Measurements from ENCODE around the gene GAK. TPM values are rescaled to one million over a fixed set of nuclear protein-coding genes. Genes with fewer than 3 reads are reported as not detected.

GAK gene
- total RNA-seq, 3 donors from 2014 or later (not counting 1 experiment from before 2014, with no cell fraction given) = 349 to 358 (median 349) TPM

DNA sequence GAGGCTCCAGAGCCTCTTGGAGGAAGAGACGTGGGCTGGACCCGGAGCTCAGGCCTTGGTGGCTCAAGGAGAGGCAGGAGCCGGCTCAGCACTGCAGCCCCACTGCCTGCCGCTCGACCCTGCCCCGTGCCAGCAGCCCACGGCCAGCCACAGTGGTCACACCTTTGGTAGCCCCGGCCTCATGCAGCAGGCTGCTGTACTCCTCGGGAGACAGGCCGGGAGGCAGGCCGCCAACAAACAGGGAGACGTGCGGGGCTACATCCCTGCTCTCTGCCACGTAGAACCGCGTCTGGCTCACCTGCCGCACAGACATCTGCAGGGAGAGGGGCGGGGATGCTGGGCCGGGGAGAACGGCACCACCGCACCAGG, 33.6 kb upstream of the GAK start:
- Histone ChIP-seq H3K4me1 (ENCODE audit: control insufficient read depth, insufficient read depth, low read length) (peaks cover 33% of the 10 kb centered on the region), H3K27me3 (ENCODE audit: control insufficient read depth, insufficient read depth, low read length) (peaks cover 3% of the 10 kb centered on the region), H3K9me3 (ENCODE audit: control insufficient read depth, insufficient read depth, low read length) (no peaks in the 10 kb centered on the region), H3K36me3 (ENCODE audit: control insufficient read depth, insufficient read depth, low read length) (peaks cover 50% of the 10 kb centered on the region), H3K27ac (ENCODE audit: low read length) (no peak overlapping the region), H3K4me3 (ENCODE audit: low read length) (no peak overlapping the region)
- H3K9me3 Mint-ChIP-seq = no peaks in the 10 kb centered on the region
- TF ChIP-seq, protein P1, sequence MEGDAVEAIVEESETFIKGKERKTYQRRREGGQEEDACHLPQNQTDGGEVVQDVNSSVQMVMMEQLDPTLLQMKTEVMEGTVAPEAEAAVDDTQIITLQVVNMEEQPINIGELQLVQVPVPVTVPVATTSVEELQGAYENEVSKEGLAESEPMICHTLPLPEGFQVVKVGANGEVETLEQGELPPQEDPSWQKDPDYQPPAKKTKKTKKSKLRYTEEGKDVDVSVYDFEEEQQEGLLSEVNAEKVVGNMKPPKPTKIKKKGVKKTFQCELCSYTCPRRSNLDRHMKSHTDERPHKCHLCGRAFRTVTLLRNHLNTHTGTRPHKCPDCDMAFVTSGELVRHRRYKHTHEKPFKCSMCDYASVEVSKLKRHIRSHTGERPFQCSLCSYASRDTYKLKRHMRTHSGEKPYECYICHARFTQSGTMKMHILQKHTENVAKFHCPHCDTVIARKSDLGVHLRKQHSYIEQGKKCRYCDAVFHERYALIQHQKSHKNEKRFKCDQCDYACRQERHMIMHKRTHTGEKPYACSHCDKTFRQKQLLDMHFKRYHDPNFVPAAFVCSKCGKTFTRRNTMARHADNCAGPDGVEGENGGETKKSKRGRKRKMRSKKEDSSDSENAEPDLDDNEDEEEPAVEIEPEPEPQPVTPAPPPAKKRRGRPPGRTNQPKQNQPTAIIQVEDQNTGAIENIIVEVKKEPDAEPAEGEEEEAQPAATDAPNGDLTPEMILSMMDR (IDR thresholded peaks at IDR 0.05) = no peak
- 94% methylated on average over 21 of the region's 21 CpGs for WGBS (ENCODE audit: insufficient coverage)
- no peaks in the 10 kb centered on the region for H3K36me3 Mint-ChIP-seq
- ATAC-seq = no peak
- no peaks in the 10 kb centered on the region for H3K27me3 Mint-ChIP-seq (ENCODE audit: low read depth in 2 of 2)
- no peak overlapping the region for H3K4me3 Mint-ChIP-seq
- intact Hi-C loops (cut with micrococcal nuclease) = no loop called here
- H3K4me1 Mint-ChIP-seq = peaks cover 6 to 26% of the 10 kb centered on the region in 2 donors
- no peak overlapping the region for H3K27ac Mint-ChIP-seq
- no peak for DNase-seq

- peaks cover 52% of the 10 kb centered on the region for H3K36me3 ChIP-seq (ENCODE audit: control insufficient read depth, insufficient read depth, low read length)
- 90% methylated on average over 26 of the region's 26 CpGs for WGBS (ENCODE audit: insufficient coverage)
- intact Hi-C loops (cut with micrococcal nuclease) = no loop called here
- Mint-ChIP-seq H3K4me3 (no peak overlapping the region), H3K36me3 (no peaks in the 10 kb centered on the region), H3K4me1 (peaks cover under 1 to 21% of the 10 kb centered on the region in 2 donors), H3K9me3 (no peaks in the 10 kb centered on the region), H3K27me3 (ENCODE audit: low read depth in 2 of 2) (no peaks in the 10 kb centered on the region), H3K27ac (no peak overlapping the region)
- peaks cover 3% of the 10 kb centered on the region for H3K27me3 ChIP-seq (ENCODE audit: control insufficient read depth, insufficient read depth, low read length)
- ATAC-seq = no peak
- H3K9me3 ChIP-seq (ENCODE audit: control insufficient read depth, insufficient read depth, low read length) = no peaks in the 10 kb centered on the region
- no peak for DNase-seq
- no peak overlapping the region for H3K4me3 ChIP-seq (ENCODE audit: low read length)
- H3K4me1 ChIP-seq (ENCODE audit: control insufficient read depth, insufficient read depth, low read length) = peaks cover 28% of the 10 kb centered on the region
- TF ChIP-seq, protein P1 (IDR thresholded peaks at IDR 0.05) = no peak
- no peak overlapping the region for H3K27ac ChIP-seq (ENCODE audit: low read length)
Observed at GRCh38 chr4:965048-965765, 33.1 kb upstream of the GAK start.

- Mint-ChIP-seq H3K27ac (no peak overlapping the region), H3K4me3 (no peak overlapping the region), H3K9me3 (no peaks in the 10 kb centered on the region), H3K36me3 (no peaks in the 10 kb centered on the region), H3K4me1 (peaks cover 0 to 15% of the 10 kb centered on the region in 2 donors), H3K27me3 (ENCODE audit: low read depth in 2 of 2) (no peaks in the 10 kb centered on the region)
- H3K27ac ChIP-seq (ENCODE audit: low read length) = no peak overlapping the region
- H3K9me3 ChIP-seq (ENCODE audit: control insufficient read depth, insufficient read depth, low read length) = no peaks in the 10 kb centered on the region
- H3K27me3 ChIP-seq (ENCODE audit: control insufficient read depth, insufficient read depth, low read length) = peaks cover 3% of the 10 kb centered on the region
- DNase-seq (no peak), ATAC-seq (no peak)
- intact Hi-C loops (cut with micrococcal nuclease) = no loop called here
- peaks cover 57% of the 10 kb centered on the region for H3K36me3 ChIP-seq (ENCODE audit: control insufficient read depth, insufficient read depth, low read length)
- no peak overlapping the region for H3K4me3 ChIP-seq (ENCODE audit: low read length)
- WGBS (ENCODE audit: insufficient coverage) = 95% methylated on average over 23 of the region's 23 CpGs
- TF ChIP-seq, protein P1 (IDR thresholded peaks at IDR 0.05) = no peak
- H3K4me1 ChIP-seq (ENCODE audit: control insufficient read depth, insufficient read depth, low read length) = peaks cover 21% of the 10 kb centered on the region
Observed at GRCh38 chr4:964346-965025, 32.4 kb upstream of the GAK start.

All from natural killer cell (primary cell).